Right cardiac atrium (tissue), 5 donors: ENCODE measurements around the gene SLC7A5. TPM values are rescaled to one million over a fixed set of nuclear protein-coding genes. Genes with fewer than 3 reads are reported as not detected.

Experiments used
- ATAC-seq, 2 donors: fragments of 200-7000 bp; cut with Tn5 transposase; one replicate each; pipeline versions ENCODE4 v1.8.0 to v1.9.1; 2020; ENCODE audit warnings: moderate library complexity in 2 of 2, mild to moderate bottlenecking in 1 of 2
- DNase-seq, 3 donors: peaks; one replicate each; pipeline ENCODE4 v3.0.0-alpha.2; 2020
- H3K27ac ChIP-seq: one replicate; pipeline ENCODE4 v1.5.1; 2013; ENCODE audit warnings: mild to moderate bottlenecking, low read length, control low read depth, moderate library complexity
- H3K27me3 ChIP-seq: one replicate; pipeline ENCODE4 v1.6.1; 2013; ENCODE audit not compliant: control insufficient read depth, insufficient read depth
- H3K4me1 ChIP-seq: one replicate; pipeline ENCODE4 v1.6.1; 2013; ENCODE audit warnings: low read length; ENCODE audit not compliant: control insufficient read depth, insufficient read depth
- H3K4me3 ChIP-seq: one replicate; pipeline ENCODE4 v1.5.1; 2013; ENCODE audit warnings: low read length, control low read depth
- H3K9me3 ChIP-seq: one replicate; pipeline ENCODE4 v1.6.1; 2013; ENCODE audit warnings: low read length; ENCODE audit not compliant: control insufficient read depth
- WGBS: extraction: QIAGEN DNeasy Blood & Tissue Kit; methylation state at CpG from one replicate; pipeline ENCODE4 v1.1.7; 2013; 5-methylcytosine and 5-hydroxymethylcytosine counted together
- intact Hi-C, 4 donors: fragments of 100-400 bp; cut with DNase I; formaldehyde crosslinking; loops; one replicate each; pipeline versions ENCODE4 v1.11.0 to v1.14.0; 2022 to 2023
- polyA plus RNA-seq: library from polyadenylated mRNA; stranded (reverse); fragments of 200-250 nt; gene quantifications from one replicate; pipeline ENCODE4 v1.2.3, GENCODE V29; 2013
- total RNA-seq, 4 donors: library from RNA; stranded (reverse); fragmentation: NEBNext Ultra II Directional; extraction: Animal tissue kit (Norgen Biotek cat#: 25700); gene quantifications; one replicate each; pipeline ENCODE4 v1.2.1, GENCODE V29; 2021
- donor health status: healthy with polysubstance abuse.
- donor health status: DM: no; HTN: yes; CAD: no.
- donor health status: DM: no; HTN: no; CAD: no.
- donor health status: DM: no; HTN: yes; CAD: no; lungs with severe emphysema.
- donor health status: DM: yes; HTN: yes; CAD: no.

Gene SLC7A5
- total and polyA plus RNA-seq, 5 donors, result 6.6 to 23.3 (median 11.4) TPM

DNA sequence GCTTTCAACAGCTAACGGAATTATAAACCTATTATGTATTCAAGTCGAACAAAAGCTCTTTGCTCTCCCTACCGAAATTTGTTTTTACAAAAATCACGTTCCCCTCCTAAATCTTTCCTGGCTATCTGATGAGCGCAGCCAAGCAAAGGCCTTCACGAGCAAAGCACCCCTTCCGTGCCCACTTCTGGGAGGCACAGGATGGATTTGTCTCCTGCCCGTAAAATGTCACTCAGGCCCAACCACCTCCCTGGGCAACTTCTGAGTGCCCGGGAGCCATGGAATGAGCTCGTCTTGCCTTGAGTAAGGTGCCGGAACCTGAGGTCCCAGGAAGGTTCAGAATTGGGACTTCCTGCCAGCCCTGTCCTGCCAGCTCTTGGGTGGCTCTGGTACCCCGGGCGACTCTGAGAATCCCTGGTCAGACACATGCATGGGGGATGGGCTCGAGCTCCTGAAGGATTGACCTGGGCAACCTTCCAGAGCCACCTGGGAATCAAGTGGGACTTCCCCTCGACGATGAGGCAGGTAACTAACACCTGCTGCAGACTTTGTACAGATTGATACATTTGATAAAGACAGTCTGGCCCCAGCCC is 19.8 kb downstream of the SLC7A5 start:
- no peaks in the 10 kb centered on the region for H3K9me3 ChIP-seq
- no peaks in the 10 kb centered on the region for H3K27me3 ChIP-seq
- no peak overlapping the region for H3K4me3 ChIP-seq
- DNase-seq, result no peak
- 81% methylated on average over 16 of the region's 16 CpGs for WGBS
- peaks cover 5% of the 10 kb centered on the region for H3K4me1 ChIP-seq
- intact Hi-C loops, result no loop called here
- ATAC-seq, result no peak
- H3K27ac ChIP-seq, result no peak overlapping the region

DNA sequence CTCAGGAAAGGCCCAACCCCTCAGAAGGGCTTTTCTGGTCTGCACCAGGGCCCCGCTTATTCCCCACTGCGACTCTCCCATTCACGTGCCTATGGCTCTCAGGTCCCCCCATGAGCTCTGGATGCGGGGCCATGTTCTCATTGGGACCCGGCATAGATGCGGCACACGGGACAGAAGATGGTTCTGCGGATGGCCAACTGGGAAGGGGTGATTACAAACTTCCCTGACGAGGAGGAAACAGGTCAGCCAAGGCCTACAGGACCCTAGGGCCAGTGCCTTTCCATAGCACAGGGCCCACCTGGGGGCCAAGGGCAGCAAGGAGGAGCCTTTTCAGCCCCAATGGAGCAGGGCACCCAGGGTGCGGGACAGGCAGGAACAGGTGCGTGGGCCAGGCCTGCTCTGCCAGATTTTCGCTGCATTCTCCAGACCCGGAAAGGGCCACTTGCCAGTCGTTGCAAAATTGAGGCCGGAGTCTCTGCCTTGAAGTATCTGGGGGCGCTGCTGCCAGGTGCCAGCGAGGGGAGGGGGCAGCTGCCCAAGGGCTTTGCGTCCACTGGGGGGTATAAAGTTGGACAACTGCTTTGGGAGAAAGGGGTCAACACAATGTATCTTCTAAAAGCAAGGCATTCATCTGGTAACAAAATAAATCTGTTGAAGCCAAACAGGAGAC is 20.5 kb downstream of the SLC7A5 start:
- intact Hi-C loops, result no loop called here
- H3K4me3 ChIP-seq, result no peak overlapping the region
- peaks cover 5% of the 10 kb centered on the region for H3K4me1 ChIP-seq
- no peak for ATAC-seq
- DNase-seq, result no peak
- 86% methylated on average over 18 of the region's 18 CpGs for WGBS
- H3K27me3 ChIP-seq, result no peaks in the 10 kb centered on the region
- H3K9me3 ChIP-seq, result no peaks in the 10 kb centered on the region
- no peak overlapping the region for H3K27ac ChIP-seq

DNA sequence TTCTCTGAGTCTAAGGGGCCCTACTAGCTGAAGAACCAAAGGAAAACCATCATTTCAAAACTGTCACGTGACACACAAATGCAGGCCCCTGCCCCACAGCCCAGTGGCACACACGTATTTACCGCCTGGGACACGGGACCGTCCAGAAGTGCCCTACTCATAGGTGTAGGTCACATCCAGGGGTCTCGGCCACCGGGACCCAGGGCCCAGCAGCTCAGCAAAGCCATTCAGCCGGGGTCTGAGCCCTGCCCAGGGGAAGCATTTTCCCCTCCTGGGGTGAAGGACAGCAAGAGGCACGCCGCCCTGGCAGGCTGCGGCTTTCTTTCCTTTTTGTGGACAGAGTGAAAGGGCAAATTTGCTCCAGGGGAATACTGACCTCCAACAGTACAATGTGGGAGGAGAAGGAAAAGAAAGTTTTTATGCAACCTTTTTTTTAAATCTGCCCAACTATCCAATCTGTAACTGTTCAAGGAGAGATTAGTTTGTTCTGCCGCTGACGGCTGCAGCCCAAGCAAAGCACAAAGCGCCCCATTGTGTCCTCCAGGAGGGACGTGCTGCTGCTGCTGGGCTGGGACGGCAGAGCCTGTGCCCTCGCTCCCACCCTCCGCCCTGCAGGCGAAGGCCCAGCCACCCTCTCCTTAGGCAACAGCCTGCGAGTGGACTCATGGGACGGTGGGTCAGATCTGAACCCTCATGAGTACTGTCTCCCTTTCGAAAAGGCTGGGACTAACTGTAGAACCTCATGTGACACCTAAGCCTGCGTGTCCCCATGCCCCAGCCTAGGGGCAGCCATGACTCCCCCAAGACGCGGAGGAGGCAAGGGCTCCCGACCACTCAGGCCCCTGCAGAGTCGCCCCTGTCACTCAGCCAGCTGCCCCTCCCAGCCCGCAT is 21.3 kb downstream of the SLC7A5 start:
- ATAC-seq, result peak; percentile 36 to 74
- Histone ChIP-seq H3K4me3 (no peak overlapping the region), H3K27me3 (no peaks in the 10 kb centered on the region), H3K27ac (peak overlapping the region; percentile 31), H3K9me3 (no peaks in the 10 kb centered on the region), H3K4me1 (peaks cover 2% of the 10 kb centered on the region)
- peak; percentile 80 to 88 (median 85) for DNase-seq
- intact Hi-C loops, result no loop called here
- 75% methylated on average over 28 of the region's 28 CpGs for WGBS

DNA sequence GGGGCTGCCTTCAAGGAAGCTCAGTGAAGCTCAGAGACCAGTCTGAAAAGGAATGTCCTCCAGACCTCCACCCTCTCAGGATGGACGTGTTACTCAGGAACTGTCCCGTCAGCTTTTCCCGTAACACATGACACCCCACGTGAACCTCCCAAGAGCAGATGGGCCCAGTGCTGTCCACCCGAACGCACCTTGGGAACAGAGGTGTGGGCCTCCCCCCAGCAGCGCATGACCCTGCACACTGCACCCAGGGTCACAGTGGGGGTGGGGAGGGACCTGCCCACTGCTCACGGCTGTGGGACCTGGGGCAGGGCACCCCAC is 21.9 kb downstream of the SLC7A5 start:
- ATAC-seq (no peak), DNase-seq (no peak)
- peaks cover 2% of the 10 kb centered on the region for H3K4me1 ChIP-seq
- intact Hi-C loops, result no loop called here
- H3K27ac ChIP-seq, result no peak overlapping the region
- H3K4me3 ChIP-seq, result no peak overlapping the region
- WGBS, result 82% methylated on average over 8 of the region's 8 CpGs
- no peaks in the 10 kb centered on the region for H3K27me3 ChIP-seq
- H3K9me3 ChIP-seq, result no peaks in the 10 kb centered on the region

DNA sequence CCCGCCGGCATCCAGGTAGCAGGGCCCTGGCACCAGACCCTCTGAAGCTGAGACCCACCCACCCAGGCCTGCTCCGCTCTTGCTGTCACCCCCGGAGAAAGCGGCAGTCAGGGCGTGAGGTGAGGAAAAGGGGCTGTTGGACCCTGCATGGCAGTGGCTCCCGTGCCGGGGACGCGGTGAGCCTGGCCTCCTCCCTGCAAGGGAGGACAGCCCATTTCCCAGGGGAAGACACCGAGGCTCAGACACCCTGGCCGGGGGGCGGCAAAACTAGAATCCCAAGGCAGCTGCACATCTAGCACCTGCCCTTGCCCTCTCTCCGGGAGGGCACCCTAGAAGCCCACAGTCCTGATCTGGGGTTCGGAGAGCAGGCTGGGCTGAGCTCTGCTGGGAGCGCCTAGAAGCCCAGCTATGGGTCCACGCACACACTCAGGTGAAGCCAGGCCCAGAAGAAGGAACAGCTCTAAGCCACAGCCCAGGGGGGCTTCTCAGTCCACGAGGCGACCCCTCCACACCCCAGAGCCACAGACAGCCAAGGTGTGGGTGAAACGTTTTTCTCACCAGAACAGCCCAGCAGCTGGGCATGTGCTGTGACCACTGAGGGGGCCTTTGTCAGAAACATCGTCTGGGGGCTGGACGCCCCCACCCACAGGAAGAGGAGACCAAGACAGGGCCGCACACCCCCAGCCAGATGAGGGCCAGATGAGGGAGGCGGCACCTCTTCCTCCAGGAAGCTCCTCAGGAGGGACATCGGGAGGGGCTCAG is 22.4 kb downstream of the SLC7A5 start:
- no peaks in the 10 kb centered on the region for H3K27me3 ChIP-seq
- WGBS, result 87% methylated on average over 25 of the region's 25 CpGs
- DNase-seq (no peak), ATAC-seq (no peak)
- H3K4me1 ChIP-seq, result peaks cover 2% of the 10 kb centered on the region
- no peak overlapping the region for H3K4me3 ChIP-seq
- no peaks in the 10 kb centered on the region for H3K9me3 ChIP-seq
- H3K27ac ChIP-seq, result no peak overlapping the region
- intact Hi-C loops, result no loop called here

DNA sequence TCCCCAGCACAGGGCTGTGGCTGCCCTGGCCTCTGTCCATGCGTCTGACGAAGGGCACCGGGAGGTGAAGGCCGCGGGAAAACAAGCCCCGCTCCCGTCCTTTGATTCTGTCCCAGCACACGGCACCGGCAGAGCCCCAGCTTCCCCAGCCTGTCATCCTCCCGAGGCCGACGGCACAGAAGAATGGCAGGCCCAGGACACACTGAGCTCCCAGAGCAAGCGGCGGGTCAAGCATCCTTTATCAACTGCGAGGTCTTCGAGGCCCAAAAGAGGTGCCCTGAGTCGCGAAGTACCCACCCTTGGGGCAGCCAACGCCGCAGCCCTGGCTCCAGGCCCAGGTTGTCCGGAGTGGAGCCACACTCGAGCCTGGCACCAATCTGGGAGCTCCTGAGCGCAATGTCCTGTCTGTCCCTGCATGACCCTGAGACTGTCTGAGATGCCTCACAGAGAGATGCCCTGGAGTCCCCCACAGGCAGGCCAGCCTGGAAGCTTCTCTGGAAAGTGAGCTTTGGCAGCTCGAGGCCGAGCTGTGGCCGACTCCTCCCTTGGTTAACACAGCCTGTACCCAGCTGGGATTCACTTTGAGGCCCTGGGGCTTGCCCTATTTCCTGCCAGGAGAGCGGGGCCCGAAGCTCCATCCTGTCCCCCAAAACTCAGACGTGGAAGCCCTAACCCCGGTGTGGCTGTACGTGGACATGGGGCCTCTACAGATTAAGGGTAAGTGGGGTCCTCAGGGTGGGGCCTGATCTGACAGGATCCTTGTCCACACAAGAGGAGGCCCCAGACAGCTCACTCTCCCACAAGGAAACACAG is 23.3 kb downstream of the SLC7A5 start:
- H3K9me3 ChIP-seq, result no peaks in the 10 kb centered on the region
- intact Hi-C loops, result no loop called here
- no peak overlapping the region for H3K27ac ChIP-seq
- no peak overlapping the region for H3K4me3 ChIP-seq
- 68% methylated on average over 31 of the region's 31 CpGs for WGBS
- ATAC-seq (peak; percentile 12 to 47), DNase-seq (peak in 2 of 3 donors; percentile 74 to 80)
- no peaks in the 10 kb centered on the region for H3K27me3 ChIP-seq
- peaks cover 2% of the 10 kb centered on the region for H3K4me1 ChIP-seq

DNA sequence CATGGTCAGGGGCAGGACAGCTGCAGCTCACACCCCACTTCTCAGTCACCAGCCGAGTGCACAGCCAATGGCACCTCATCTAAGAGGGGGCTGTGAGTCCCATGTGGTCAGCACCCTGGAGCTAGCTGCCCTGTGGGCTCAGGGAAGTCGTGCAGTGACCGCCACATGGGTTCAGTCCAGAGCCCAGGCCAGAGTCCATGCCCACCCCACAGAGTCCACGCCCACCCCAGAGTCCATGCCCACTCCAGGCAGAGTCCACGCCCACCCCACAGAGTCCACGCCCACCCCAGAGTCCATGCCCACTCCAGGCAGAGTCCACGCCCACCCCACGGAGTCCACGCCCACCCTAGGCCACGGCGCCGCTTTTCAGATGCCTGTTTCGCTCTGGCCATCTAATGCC is 24.1 kb downstream of the SLC7A5 start:
- 95% methylated on average over 13 of the region's 13 CpGs for WGBS
- ATAC-seq, result no peak

DNA sequence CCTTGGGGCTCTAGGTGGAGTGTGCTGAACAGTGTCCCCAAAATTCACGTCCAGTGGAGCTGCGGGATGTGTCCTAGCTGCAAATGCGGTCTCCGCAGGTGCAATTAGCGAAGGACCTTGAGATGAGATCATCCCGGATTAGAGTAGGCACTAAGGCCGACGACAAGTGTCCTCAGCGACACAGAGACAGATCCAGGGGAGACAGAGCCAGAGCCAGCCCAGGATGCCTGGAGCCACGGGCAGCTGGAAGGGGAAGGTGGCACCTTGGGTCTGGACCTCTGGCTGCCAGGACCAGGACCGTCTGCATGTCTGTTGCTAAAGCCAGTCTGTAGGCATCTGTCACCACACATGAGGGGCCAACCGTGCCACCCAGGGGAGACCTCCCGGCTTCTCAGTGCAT is 24.5 kb downstream of the SLC7A5 start:
- DNase-seq, result no peak
- no peaks in the 10 kb centered on the region for H3K9me3 ChIP-seq
- H3K27ac ChIP-seq, result no peak overlapping the region
- no peaks in the 10 kb centered on the region for H3K4me1 ChIP-seq
- no peaks in the 10 kb centered on the region for H3K27me3 ChIP-seq
- ATAC-seq, result no peak
- 89% methylated on average over 13 of the region's 13 CpGs for WGBS
- intact Hi-C loops, result no loop called here
- no peak overlapping the region for H3K4me3 ChIP-seq

More for the DNA sequence above, 24.1 kb downstream of the SLC7A5 start:
- Histone ChIP-seq H3K27ac (no peak overlapping the region), H3K4me3 (no peak overlapping the region), H3K27me3 (no peaks in the 10 kb centered on the region), H3K4me1 (peaks cover 1% of the 10 kb centered on the region), H3K9me3 (no peaks in the 10 kb centered on the region)
- intact Hi-C loops, result no loop called here
- DNase-seq, result no peak

DNA sequence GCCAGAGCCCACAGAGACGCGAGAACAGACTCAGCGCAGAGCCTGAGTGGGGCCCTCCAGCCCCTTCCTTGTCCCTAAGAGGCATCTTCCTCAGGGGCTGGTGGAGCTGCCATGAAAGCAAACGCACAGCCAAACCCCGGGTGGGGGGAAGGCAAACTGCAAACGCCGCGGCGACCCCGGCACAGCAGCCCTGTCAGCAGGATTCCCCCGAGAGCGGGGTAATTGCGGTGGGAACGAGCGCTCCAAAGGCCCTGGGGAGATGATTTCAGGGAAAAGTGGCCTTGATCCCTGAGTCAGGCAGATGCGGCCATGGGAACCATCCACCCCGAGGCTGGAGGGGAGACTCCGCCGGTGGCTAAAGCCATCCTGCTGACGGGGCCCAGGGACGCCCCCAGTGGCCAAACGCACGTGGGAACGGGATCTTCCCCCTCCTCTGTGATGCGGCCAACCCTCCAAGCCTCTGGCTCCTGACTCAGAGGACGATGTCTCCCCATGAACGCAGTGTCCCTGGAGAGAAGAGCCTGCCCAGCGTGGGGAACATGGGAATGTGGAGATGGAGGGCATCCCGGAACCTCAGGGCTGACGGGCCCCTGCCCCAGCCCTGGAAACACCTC is 25.1 kb downstream of the SLC7A5 start:
- ATAC-seq (no peak), DNase-seq (peak in 1 of 3 donors; percentile 79)
- WGBS, result 60% methylated on average over 30 of the region's 30 CpGs
- Histone ChIP-seq H3K9me3 (no peaks in the 10 kb centered on the region), H3K4me3 (no peak overlapping the region), H3K4me1 (no peaks in the 10 kb centered on the region), H3K27me3 (no peaks in the 10 kb centered on the region), H3K27ac (no peak overlapping the region)
- intact Hi-C loops, result no loop called here

DNA sequence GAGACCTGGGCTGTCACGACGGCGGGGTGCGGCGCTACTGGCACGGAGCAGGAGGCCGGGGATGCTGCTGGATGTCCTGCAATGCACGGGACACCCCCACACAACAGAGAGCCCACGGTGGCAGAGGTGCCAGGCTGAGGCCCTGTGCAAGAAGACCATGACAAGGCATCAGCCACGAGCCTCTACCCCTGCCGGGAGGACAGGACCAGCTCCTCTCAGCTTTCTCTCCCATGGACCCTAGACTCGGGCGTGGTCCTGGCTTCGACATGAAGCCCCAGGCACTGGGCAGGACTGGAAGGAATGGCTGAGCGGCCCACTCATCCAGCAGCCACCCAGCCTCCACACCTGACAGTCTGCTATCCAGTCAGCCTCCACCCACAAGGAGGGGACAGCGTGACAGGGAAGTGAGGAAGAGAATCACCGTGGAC is 25.6 kb downstream of the SLC7A5 start:
- H3K27me3 ChIP-seq, result no peaks in the 10 kb centered on the region
- H3K4me1 ChIP-seq, result no peaks in the 10 kb centered on the region
- 90% methylated on average over 17 of the region's 17 CpGs for WGBS
- no peaks in the 10 kb centered on the region for H3K9me3 ChIP-seq
- no peak overlapping the region for H3K4me3 ChIP-seq
- no peak for DNase-seq
- H3K27ac ChIP-seq, result no peak overlapping the region
- ATAC-seq, result no peak
- intact Hi-C loops, result no loop called here
